Body of pancreas (tissue), 4 donors: ENCODE data around the gene SLC24A5.

ENCODE experiments used
- POLR2A ChIP-seq, 3 donors: fragments of 450-650 bp; IDR thresholded peaks; one replicate each; pipeline ENCODE4 v1.6.1; 2016; ENCODE audit warnings: antibody characterized with exemption in 3 of 3, mild to moderate bottlenecking in 2 of 3
- TF ChIP-seq, protein P1 (sequence below), 7 experiments: fragments of 450-650 bp in 4 of 7; fragments of 200-600 bp in 3 of 7; sonication (generic) in 3 of 7; IDR thresholded peaks; one replicate each; pipeline ENCODE4 v1.5.1; 2016 to 2019; ENCODE audit warnings: antibody characterized with exemption in 7 of 7

GRCh38 chr15:48168616-48169015 lies 47.8 kb downstream of the SLC24A5 start:
- no peak for TF ChIP-seq POLR2A (IDR thresholded peaks at IDR 0.05)
- TF ChIP-seq, protein P1, sequence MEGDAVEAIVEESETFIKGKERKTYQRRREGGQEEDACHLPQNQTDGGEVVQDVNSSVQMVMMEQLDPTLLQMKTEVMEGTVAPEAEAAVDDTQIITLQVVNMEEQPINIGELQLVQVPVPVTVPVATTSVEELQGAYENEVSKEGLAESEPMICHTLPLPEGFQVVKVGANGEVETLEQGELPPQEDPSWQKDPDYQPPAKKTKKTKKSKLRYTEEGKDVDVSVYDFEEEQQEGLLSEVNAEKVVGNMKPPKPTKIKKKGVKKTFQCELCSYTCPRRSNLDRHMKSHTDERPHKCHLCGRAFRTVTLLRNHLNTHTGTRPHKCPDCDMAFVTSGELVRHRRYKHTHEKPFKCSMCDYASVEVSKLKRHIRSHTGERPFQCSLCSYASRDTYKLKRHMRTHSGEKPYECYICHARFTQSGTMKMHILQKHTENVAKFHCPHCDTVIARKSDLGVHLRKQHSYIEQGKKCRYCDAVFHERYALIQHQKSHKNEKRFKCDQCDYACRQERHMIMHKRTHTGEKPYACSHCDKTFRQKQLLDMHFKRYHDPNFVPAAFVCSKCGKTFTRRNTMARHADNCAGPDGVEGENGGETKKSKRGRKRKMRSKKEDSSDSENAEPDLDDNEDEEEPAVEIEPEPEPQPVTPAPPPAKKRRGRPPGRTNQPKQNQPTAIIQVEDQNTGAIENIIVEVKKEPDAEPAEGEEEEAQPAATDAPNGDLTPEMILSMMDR (IDR thresholded peaks at IDR 0.05): no peak
